ENCODE measurements around the gene SERPINB1.
A peak's percentile ranks its signal among the peaks of the same experiment; 100 is the strongest.

The SERPINB1 gene

GRCh38 chr6:2818593-2818992 is 23.1 kb downstream of the SERPINB1 start:
- no peak overlapping the region for H3K4me3 ChIP-seq (ENCODE audit: insufficient read depth in 1 of 2, low read depth in 1 of 2, low read length in 2 of 2)
- no peak overlapping the region for H2BK5ac ChIP-seq (ENCODE audit: low read depth, low read length, poor library complexity, severe bottlenecking)
- H2AK5ac ChIP-seq (ENCODE audit: low read length, severe bottlenecking), result no peak overlapping the region
- no peak overlapping the region for H2BK15ac ChIP-seq (ENCODE audit: low read depth, poor library complexity, severe bottlenecking)
- peak overlapping the region; percentile 65 for H3K9ac ChIP-seq (ENCODE audit: low read length)
- H3K27ac ChIP-seq (ENCODE audit: low read length, poor library complexity, severe bottlenecking), result no peak overlapping the region
- H3K79me1 ChIP-seq (replicated peaks; ENCODE audit: low read length, poor library complexity, severe bottlenecking), result no peaks in the 10 kb centered on the region
- no peak overlapping the region for H3K18ac ChIP-seq (ENCODE audit: low read depth in 1 of 2, low read length in 2 of 2)
- 67% methylated on average over 1 of the region's 3 CpGs for WGBS
- no peaks in the 10 kb centered on the region for H3K4me1 ChIP-seq (ENCODE audit: control insufficient read depth, insufficient read depth, low read depth, low read length)
- H2AFZ ChIP-seq (ENCODE audit: low read depth, low read length), result no peak overlapping the region
- H4K91ac ChIP-seq (ENCODE audit: low read length), result no peak overlapping the region
- H3K4me2 ChIP-seq (ENCODE audit: low read length, poor library complexity, severe bottlenecking), result no peak overlapping the region
- H3K9me3 ChIP-seq (ENCODE audit: control insufficient read depth, low read length), result peaks cover 13% of the 10 kb centered on the region
- H3K4ac ChIP-seq (ENCODE audit: low read depth in 1 of 2, low read length in 2 of 2), result no peak overlapping the region
- H3K14ac ChIP-seq (ENCODE audit: low read length in 2 of 2), result no peak overlapping the region
- H3K23ac ChIP-seq (ENCODE audit: low read length in 2 of 2), result no peak overlapping the region
- DNase-seq, result peak; percentile 47
- no peak overlapping the region for H2BK12ac ChIP-seq (ENCODE audit: low read length in 2 of 2)
- H2BK120ac ChIP-seq (ENCODE audit: low read depth, low read length), result no peak overlapping the region
- no peaks in the 10 kb centered on the region for H3K36me3 ChIP-seq (ENCODE audit: control insufficient read depth in 1 of 2, insufficient read depth in 2 of 2, low read depth in 1 of 2, low read length in 2 of 2)
- no peak overlapping the region for H4K8ac ChIP-seq (ENCODE audit: low read length)
- H3K27me3 ChIP-seq (ENCODE audit: control insufficient read depth in 1 of 2, insufficient read depth in 1 of 2, low read length in 2 of 2), result no peaks in the 10 kb centered on the region

- Histone ChIP-seq H3K36me3 (ENCODE audit: control insufficient read depth in 1 of 2, insufficient read depth in 2 of 2, low read depth in 1 of 2, low read length in 2 of 2) (no peaks in the 10 kb centered on the region), H3K27me3 (ENCODE audit: control insufficient read depth in 1 of 2, insufficient read depth in 1 of 2, low read length in 2 of 2) (no peaks in the 10 kb centered on the region), H3K79me1 (replicated peaks; ENCODE audit: low read length, poor library complexity, severe bottlenecking) (no peaks in the 10 kb centered on the region), H3K4me1 (ENCODE audit: control insufficient read depth, insufficient read depth, low read depth, low read length) (no peaks in the 10 kb centered on the region), H3K9ac (ENCODE audit: low read length) (peak overlapping the region; percentile 65), H3K4me3 (ENCODE audit: insufficient read depth in 1 of 2, low read depth in 1 of 2, low read length in 2 of 2) (no peak overlapping the region), H2AK5ac (ENCODE audit: low read length, severe bottlenecking) (no peak overlapping the region), H3K4me2 (ENCODE audit: low read length, poor library complexity, severe bottlenecking) (no peak overlapping the region), H3K18ac (ENCODE audit: low read depth in 1 of 2, low read length in 2 of 2) (no peak overlapping the region), H2BK5ac (ENCODE audit: low read depth, low read length, poor library complexity, severe bottlenecking) (no peak overlapping the region), H3K14ac (ENCODE audit: low read length in 2 of 2) (no peak overlapping the region), H2AFZ (ENCODE audit: low read depth, low read length) (no peak overlapping the region), H3K23ac (ENCODE audit: low read length in 2 of 2) (no peak overlapping the region), H2BK15ac (ENCODE audit: low read depth, poor library complexity, severe bottlenecking) (no peak overlapping the region), H2BK12ac (ENCODE audit: low read length in 2 of 2) (no peak overlapping the region), H3K27ac (ENCODE audit: low read length, poor library complexity, severe bottlenecking) (peak overlapping the region; percentile 24), H3K4ac (ENCODE audit: low read depth in 1 of 2, low read length in 2 of 2) (no peak overlapping the region), H4K91ac (ENCODE audit: low read length) (no peak overlapping the region), H3K9me3 (ENCODE audit: control insufficient read depth, low read length) (peaks cover 13% of the 10 kb centered on the region), H4K8ac (ENCODE audit: low read length) (no peak overlapping the region), H2BK120ac (ENCODE audit: low read depth, low read length) (no peak overlapping the region)
- whole genome bisulfite sequencing, result 49% methylated on average over 4 of the region's 4 CpGs
- no peak for DNase-seq
These were observed 23.7 kb downstream of the SERPINB1 start for GRCh38 chr6:2817903-2818443.

GRCh38 chr6:2816158-2816557 is 25.5 kb downstream of the SERPINB1 start:
- Histone ChIP-seq H3K79me1 (replicated peaks; ENCODE audit: low read length, poor library complexity, severe bottlenecking) (no peaks in the 10 kb centered on the region), H2BK12ac (ENCODE audit: low read length in 2 of 2) (no peak overlapping the region), H3K27ac (ENCODE audit: low read length, poor library complexity, severe bottlenecking) (no peak overlapping the region), H2AK5ac (ENCODE audit: low read length, severe bottlenecking) (no peak overlapping the region), H3K4me1 (ENCODE audit: control insufficient read depth, insufficient read depth, low read depth, low read length) (no peaks in the 10 kb centered on the region), H4K91ac (ENCODE audit: low read length) (no peak overlapping the region), H3K36me3 (ENCODE audit: control insufficient read depth in 1 of 2, insufficient read depth in 2 of 2, low read depth in 1 of 2, low read length in 2 of 2) (no peaks in the 10 kb centered on the region), H3K18ac (ENCODE audit: low read depth in 1 of 2, low read length in 2 of 2) (no peak overlapping the region), H2AFZ (ENCODE audit: low read depth, low read length) (no peak overlapping the region), H3K4ac (ENCODE audit: low read depth in 1 of 2, low read length in 2 of 2) (no peak overlapping the region), H3K9ac (ENCODE audit: low read length) (no peak overlapping the region), H3K14ac (ENCODE audit: low read length in 2 of 2) (no peak overlapping the region), H2BK5ac (ENCODE audit: low read depth, low read length, poor library complexity, severe bottlenecking) (no peak overlapping the region), H3K23ac (ENCODE audit: low read length in 2 of 2) (no peak overlapping the region), H4K8ac (ENCODE audit: low read length) (no peak overlapping the region), H2BK15ac (ENCODE audit: low read depth, poor library complexity, severe bottlenecking) (no peak overlapping the region), H3K9me3 (ENCODE audit: control insufficient read depth, low read length) (peaks cover 13% of the 10 kb centered on the region), H3K4me3 (ENCODE audit: insufficient read depth in 1 of 2, low read depth in 1 of 2, low read length in 2 of 2) (no peak overlapping the region), H3K4me2 (ENCODE audit: low read length, poor library complexity, severe bottlenecking) (no peak overlapping the region), H3K27me3 (ENCODE audit: control insufficient read depth in 1 of 2, insufficient read depth in 1 of 2, low read length in 2 of 2) (no peaks in the 10 kb centered on the region), H2BK120ac (ENCODE audit: low read depth, low read length) (no peak overlapping the region)
- DNase-seq, result no peak

- no peak overlapping the region for H2AFZ ChIP-seq (ENCODE audit: low read depth, low read length)
- peaks cover 13% of the 10 kb centered on the region for H3K9me3 ChIP-seq (ENCODE audit: control insufficient read depth, low read length)
- H4K91ac ChIP-seq (ENCODE audit: low read length), result no peak overlapping the region
- DNase-seq, result no peak
- no peak overlapping the region for H2BK120ac ChIP-seq (ENCODE audit: low read depth, low read length)
- H3K36me3 ChIP-seq (ENCODE audit: control insufficient read depth in 1 of 2, insufficient read depth in 2 of 2, low read depth in 1 of 2, low read length in 2 of 2), result no peaks in the 10 kb centered on the region
- no peak overlapping the region for H2BK15ac ChIP-seq (ENCODE audit: low read depth, poor library complexity, severe bottlenecking)
- H2BK5ac ChIP-seq (ENCODE audit: low read depth, low read length, poor library complexity, severe bottlenecking), result no peak overlapping the region
- WGBS, result no CpG with 5 or more reads among the region's 3 CpGs
- no peaks in the 10 kb centered on the region for H3K4me1 ChIP-seq (ENCODE audit: control insufficient read depth, insufficient read depth, low read depth, low read length)
- H3K4ac ChIP-seq (ENCODE audit: low read depth in 1 of 2, low read length in 2 of 2), result no peak overlapping the region
- no peaks in the 10 kb centered on the region for H3K27me3 ChIP-seq (ENCODE audit: control insufficient read depth in 1 of 2, insufficient read depth in 1 of 2, low read length in 2 of 2)
- H3K27ac ChIP-seq (ENCODE audit: low read length, poor library complexity, severe bottlenecking), result no peak overlapping the region
- H3K14ac ChIP-seq (ENCODE audit: low read length in 2 of 2), result no peak overlapping the region
- no peak overlapping the region for H4K8ac ChIP-seq (ENCODE audit: low read length)
- no peak overlapping the region for H3K4me3 ChIP-seq (ENCODE audit: insufficient read depth in 1 of 2, low read depth in 1 of 2, low read length in 2 of 2)
- H2AK5ac ChIP-seq (ENCODE audit: low read length, severe bottlenecking), result no peak overlapping the region
- H2BK12ac ChIP-seq (ENCODE audit: low read length in 2 of 2), result no peak overlapping the region
- H3K4me2 ChIP-seq (ENCODE audit: low read length, poor library complexity, severe bottlenecking), result no peak overlapping the region
- H3K79me1 ChIP-seq (replicated peaks; ENCODE audit: low read length, poor library complexity, severe bottlenecking), result no peaks in the 10 kb centered on the region
- H3K18ac ChIP-seq (ENCODE audit: low read depth in 1 of 2, low read length in 2 of 2), result no peak overlapping the region
- H3K23ac ChIP-seq (ENCODE audit: low read length in 2 of 2), result no peak overlapping the region
- no peak overlapping the region for H3K9ac ChIP-seq (ENCODE audit: low read length)
These were observed 29.0 kb downstream of the SERPINB1 start for GRCh38 chr6:2812695-2813094.
